Stimulated activated CD8-positive, alpha-beta memory T cell treated with anti-CD3 and anti-CD28 coated beads, Interleukin-12 subunit alpha, Interleukin-12 subunit beta, amount 100 ng/mL, for 1 hour (primary cell): ENCODE results near the gene MORC3.
"Not testable (repeated sequence)": the region's sequence is repeated elsewhere in the genome, so short reads cannot be mapped to it uniquely, and the experiment has no call there.

Source experiments
- DNase-seq: peaks from one replicate; pipeline ENCODE4 v3.0.0-alpha.2; 2020; ENCODE audit warnings: low read depth

The MORC3 gene

GRCh38 chr21:36325373-36326010, 5.5 kb downstream of the MORC3 start:
- DNase-seq, result no peak

- peak; percentile 30 for DNase-seq
Measured at GRCh38 chr21:36330904-36331303, 10.9 kb downstream of the MORC3 start.

GRCh38 chr21:36337099-36337509, 17.1 kb downstream of the MORC3 start:
- no peak for DNase-seq

GRCh38 chr21:36338975-36339374, 19.0 kb downstream of the MORC3 start:
- DNase-seq, result no peak

GRCh38 chr21:36342581-36342980, 22.6 kb downstream of the MORC3 start:
- not testable (repeated sequence) for DNase-seq

GRCh38 chr21:36344931-36345330, 24.9 kb downstream of the MORC3 start:
- DNase-seq, result no peak

GRCh38 chr21:36347278-36347961, 27.4 kb downstream of the MORC3 start:
- DNase-seq, result no peak

GRCh38 chr21:36347962-36348328, 27.9 kb downstream of the MORC3 start:
- no peak for DNase-seq

GRCh38 chr21:36349315-36349714, 29.3 kb downstream of the MORC3 start:
- DNase-seq, result no peak

- DNase-seq, result no peak
Measured at GRCh38 chr21:36350282-36350910, 30.4 kb downstream of the MORC3 start.

- DNase-seq, result no peak
Measured at GRCh38 chr21:36354918-36355680, 35.1 kb downstream of the MORC3 start.

GRCh38 chr21:36355868-36356267, 35.9 kb downstream of the MORC3 start:
- no peak for DNase-seq

GRCh38 chr21:36359185-36359584, 39.2 kb downstream of the MORC3 start:
- no peak for DNase-seq

GRCh38 chr21:36369064-36369685, 49.2 kb downstream of the MORC3 start:
- no peak for DNase-seq

- no peak for DNase-seq
Measured at GRCh38 chr21:36375994-36376393, 56.0 kb downstream of the MORC3 start.

- DNase-seq, result no peak
Measured at GRCh38 chr21:36377391-36377842, 57.4 kb downstream of the MORC3 start.

- no peak for DNase-seq
Measured at GRCh38 chr21:36379251-36379650, 59.3 kb downstream of the MORC3 start.

GRCh38 chr21:36381841-36382589, 62.0 kb downstream of the MORC3 start:
- no peak for DNase-seq

GRCh38 chr21:36382722-36383121, 62.7 kb downstream of the MORC3 start:
- DNase-seq, result not testable (repeated sequence)

- DNase-seq, result no peak
Measured at GRCh38 chr21:36384885-36385232, 64.9 kb downstream of the MORC3 start.

- peak; percentile 64 for DNase-seq
Measured at GRCh38 chr21:36385233-36386030, 65.4 kb downstream of the MORC3 start, which contains the start of gene CHAF1B. CHAF1B (plus strand) TSS chr21:36385392; CDS start chr21:36386137, 745 bp downstream.
